ENCODE results near the gene CEP120.

GRCh38 chr5:123423278-123424149, at the start of gene CEP120:
- TF ChIP-seq CTCF (IDR thresholded peaks at IDR 0.05) (peak; percentile 57 to 96 (median 76)), POLR2A (IDR thresholded peaks at IDR 0.05) (peak; percentile 59 to 85)
